ENCODE results near the gene SPAG5. TPM values are rescaled to one million over a fixed set of nuclear protein-coding genes. Genes with fewer than 3 reads are reported as not detected.

Gene SPAG5
- polyA plus RNA-seq, 1 donor from 2014 or later, result 19.9 TPM

GRCh38 chr17:28584434-28584833 lies 14.4 kb downstream of the SPAG5 start:
- H4K20me1 ChIP-seq (ENCODE audit: insufficient read depth), result no peaks in the 10 kb centered on the region
- no peaks in the 10 kb centered on the region for H3K36me3 ChIP-seq (ENCODE audit: insufficient read depth, low read length)
- H3K27me3 ChIP-seq (ENCODE audit: insufficient read depth, low read depth, low read length), result no peaks in the 10 kb centered on the region
- no peaks in the 10 kb centered on the region for H3K9me3 ChIP-seq (ENCODE audit: low read length)
- no peak overlapping the region for H3K27ac ChIP-seq (ENCODE audit: low read length)
- no peak overlapping the region for H3K4me3 ChIP-seq (ENCODE audit: low read length)
- no peak overlapping the region for H2AFZ ChIP-seq (ENCODE audit: low read depth, low read length)
- no peak overlapping the region for H3K9ac ChIP-seq (ENCODE audit: low read length)
- TF ChIP-seq SMC3 (conservative IDR thresholded peaks at IDR 0.05; ENCODE audit: poor library complexity), result no peak
- no peak for TF ChIP-seq EZH2 (IDR thresholded peaks at IDR 0.05; ENCODE audit: borderline replicate concordance, insufficient read depth, low read length, poor library complexity, severe bottlenecking)
- TF ChIP-seq, protein P1, sequence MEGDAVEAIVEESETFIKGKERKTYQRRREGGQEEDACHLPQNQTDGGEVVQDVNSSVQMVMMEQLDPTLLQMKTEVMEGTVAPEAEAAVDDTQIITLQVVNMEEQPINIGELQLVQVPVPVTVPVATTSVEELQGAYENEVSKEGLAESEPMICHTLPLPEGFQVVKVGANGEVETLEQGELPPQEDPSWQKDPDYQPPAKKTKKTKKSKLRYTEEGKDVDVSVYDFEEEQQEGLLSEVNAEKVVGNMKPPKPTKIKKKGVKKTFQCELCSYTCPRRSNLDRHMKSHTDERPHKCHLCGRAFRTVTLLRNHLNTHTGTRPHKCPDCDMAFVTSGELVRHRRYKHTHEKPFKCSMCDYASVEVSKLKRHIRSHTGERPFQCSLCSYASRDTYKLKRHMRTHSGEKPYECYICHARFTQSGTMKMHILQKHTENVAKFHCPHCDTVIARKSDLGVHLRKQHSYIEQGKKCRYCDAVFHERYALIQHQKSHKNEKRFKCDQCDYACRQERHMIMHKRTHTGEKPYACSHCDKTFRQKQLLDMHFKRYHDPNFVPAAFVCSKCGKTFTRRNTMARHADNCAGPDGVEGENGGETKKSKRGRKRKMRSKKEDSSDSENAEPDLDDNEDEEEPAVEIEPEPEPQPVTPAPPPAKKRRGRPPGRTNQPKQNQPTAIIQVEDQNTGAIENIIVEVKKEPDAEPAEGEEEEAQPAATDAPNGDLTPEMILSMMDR (IDR thresholded peaks at IDR 0.05; ENCODE audit: poor library complexity, severe bottlenecking), result no peak
- no peak for TF ChIP-seq POLR2AphosphoS5 (IDR thresholded peaks at IDR 0.05)
- H3K79me2 ChIP-seq (replicated peaks; ENCODE audit: insufficient read depth, low read length), result no peaks in the 10 kb centered on the region
- no peaks in the 10 kb centered on the region for H3F3A ChIP-seq (ENCODE audit: insufficient read depth, low read length, poor library complexity, severe bottlenecking)
- no peak overlapping the region for H3K4me2 ChIP-seq (ENCODE audit: low read length)
- no peaks in the 10 kb centered on the region for H3K9me2 ChIP-seq (ENCODE audit: insufficient read depth, low read length)

GRCh38 chr17:28582513-28582912 lies 16.3 kb downstream of the SPAG5 start:
- H3K27me3 ChIP-seq (ENCODE audit: insufficient read depth, low read depth, low read length), result no peaks in the 10 kb centered on the region
- H3K4me3 ChIP-seq (ENCODE audit: low read length), result no peak overlapping the region
- no peaks in the 10 kb centered on the region for H3F3A ChIP-seq (ENCODE audit: insufficient read depth, low read length, poor library complexity, severe bottlenecking)
- H3K79me2 ChIP-seq (replicated peaks; ENCODE audit: insufficient read depth, low read length), result no peaks in the 10 kb centered on the region
- no peak overlapping the region for H2AFZ ChIP-seq (ENCODE audit: low read depth, low read length)
- no peaks in the 10 kb centered on the region for H3K36me3 ChIP-seq (ENCODE audit: insufficient read depth, low read length)
- TF ChIP-seq POLR2AphosphoS5 (IDR thresholded peaks at IDR 0.05) (no peak), TAF1 (IDR thresholded peaks at IDR 0.05; ENCODE audit: low read depth) (no peak), RAD21 (conservative IDR thresholded peaks at IDR 0.05) (no peak), SMC3 (conservative IDR thresholded peaks at IDR 0.05; ENCODE audit: poor library complexity) (no peak), EZH2 (IDR thresholded peaks at IDR 0.05; ENCODE audit: borderline replicate concordance, insufficient read depth, low read length, poor library complexity, severe bottlenecking) (no peak), MXI1 (conservative IDR thresholded peaks at IDR 0.05; ENCODE audit: poor library complexity, severe bottlenecking) (no peak), EP300 (conservative IDR thresholded peaks at IDR 0.05; ENCODE audit: poor library complexity, severe bottlenecking) (no peak)
- TF ChIP-seq, protein P2, sequence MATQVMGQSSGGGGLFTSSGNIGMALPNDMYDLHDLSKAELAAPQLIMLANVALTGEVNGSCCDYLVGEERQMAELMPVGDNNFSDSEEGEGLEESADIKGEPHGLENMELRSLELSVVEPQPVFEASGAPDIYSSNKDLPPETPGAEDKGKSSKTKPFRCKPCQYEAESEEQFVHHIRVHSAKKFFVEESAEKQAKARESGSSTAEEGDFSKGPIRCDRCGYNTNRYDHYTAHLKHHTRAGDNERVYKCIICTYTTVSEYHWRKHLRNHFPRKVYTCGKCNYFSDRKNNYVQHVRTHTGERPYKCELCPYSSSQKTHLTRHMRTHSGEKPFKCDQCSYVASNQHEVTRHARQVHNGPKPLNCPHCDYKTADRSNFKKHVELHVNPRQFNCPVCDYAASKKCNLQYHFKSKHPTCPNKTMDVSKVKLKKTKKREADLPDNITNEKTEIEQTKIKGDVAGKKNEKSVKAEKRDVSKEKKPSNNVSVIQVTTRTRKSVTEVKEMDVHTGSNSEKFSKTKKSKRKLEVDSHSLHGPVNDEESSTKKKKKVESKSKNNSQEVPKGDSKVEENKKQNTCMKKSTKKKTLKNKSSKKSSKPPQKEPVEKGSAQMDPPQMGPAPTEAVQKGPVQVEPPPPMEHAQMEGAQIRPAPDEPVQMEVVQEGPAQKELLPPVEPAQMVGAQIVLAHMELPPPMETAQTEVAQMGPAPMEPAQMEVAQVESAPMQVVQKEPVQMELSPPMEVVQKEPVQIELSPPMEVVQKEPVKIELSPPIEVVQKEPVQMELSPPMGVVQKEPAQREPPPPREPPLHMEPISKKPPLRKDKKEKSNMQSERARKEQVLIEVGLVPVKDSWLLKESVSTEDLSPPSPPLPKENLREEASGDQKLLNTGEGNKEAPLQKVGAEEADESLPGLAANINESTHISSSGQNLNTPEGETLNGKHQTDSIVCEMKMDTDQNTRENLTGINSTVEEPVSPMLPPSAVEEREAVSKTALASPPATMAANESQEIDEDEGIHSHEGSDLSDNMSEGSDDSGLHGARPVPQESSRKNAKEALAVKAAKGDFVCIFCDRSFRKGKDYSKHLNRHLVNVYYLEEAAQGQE (IDR thresholded peaks at IDR 0.05; ENCODE audit: borderline replicate concordance), result no peak
- H3K9me3 ChIP-seq (ENCODE audit: low read length), result no peaks in the 10 kb centered on the region
- no peak overlapping the region for H3K4me2 ChIP-seq (ENCODE audit: low read length)
- no peak overlapping the region for H3K27ac ChIP-seq (ENCODE audit: low read length)
- H4K20me1 ChIP-seq (ENCODE audit: insufficient read depth), result no peaks in the 10 kb centered on the region
- no peaks in the 10 kb centered on the region for H3K9me2 ChIP-seq (ENCODE audit: insufficient read depth, low read length)
- H3K9ac ChIP-seq (ENCODE audit: low read length), result no peak overlapping the region

DNA sequence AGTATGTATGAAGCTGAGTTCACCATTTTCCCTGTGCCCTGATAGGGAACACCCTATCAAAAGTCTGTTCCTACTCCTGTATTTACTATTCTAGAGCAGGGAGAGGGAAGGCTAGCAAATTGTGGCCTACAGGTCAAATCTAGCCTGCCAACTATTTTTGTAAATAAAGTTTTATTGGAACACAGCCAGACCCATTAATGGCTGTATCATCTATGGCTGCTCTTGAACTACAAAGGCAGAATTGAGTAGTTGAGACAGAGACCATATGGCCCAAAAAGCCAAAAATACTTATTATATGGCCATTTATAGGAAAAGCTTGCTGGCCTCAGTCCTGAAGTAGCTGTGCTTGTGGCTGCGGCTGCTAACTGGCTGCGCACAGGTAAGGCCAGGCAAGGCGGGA lies 17.9 kb downstream of the SPAG5 start:
- Histone ChIP-seq H3K36me3 (ENCODE audit: insufficient read depth, low read length) (no peaks in the 10 kb centered on the region), H3K4me3 (ENCODE audit: low read length) (no peak overlapping the region), H3K9ac (ENCODE audit: low read length) (no peak overlapping the region), H3K4me2 (ENCODE audit: low read length) (no peak overlapping the region), H3K9me2 (ENCODE audit: insufficient read depth, low read length) (no peaks in the 10 kb centered on the region), H3K9me3 (ENCODE audit: low read length) (no peaks in the 10 kb centered on the region), H3K27me3 (ENCODE audit: insufficient read depth, low read depth, low read length) (no peaks in the 10 kb centered on the region), H2AFZ (ENCODE audit: low read depth, low read length) (no peak overlapping the region), H3K79me2 (replicated peaks; ENCODE audit: insufficient read depth, low read length) (no peaks in the 10 kb centered on the region), H3F3A (ENCODE audit: insufficient read depth, low read length, poor library complexity, severe bottlenecking) (no peaks in the 10 kb centered on the region), H3K27ac (ENCODE audit: low read length) (no peak overlapping the region), H4K20me1 (ENCODE audit: insufficient read depth) (no peaks in the 10 kb centered on the region)
- TF ChIP-seq, protein P1 (IDR thresholded peaks at IDR 0.05; ENCODE audit: poor library complexity, severe bottlenecking), result no peak
- TF ChIP-seq EZH2 (IDR thresholded peaks at IDR 0.05; ENCODE audit: borderline replicate concordance, insufficient read depth, low read length, poor library complexity, severe bottlenecking) (no peak), RAD21 (conservative IDR thresholded peaks at IDR 0.05) (no peak), SMC3 (conservative IDR thresholded peaks at IDR 0.05; ENCODE audit: poor library complexity) (no peak)
- TF ChIP-seq, protein P2 (IDR thresholded peaks at IDR 0.05; ENCODE audit: borderline replicate concordance), result no peak
